ENCODE results near the gene TSPYL6. TPM values are rescaled to one million over a fixed set of nuclear protein-coding genes. Genes with fewer than 3 reads are reported as not detected.

TSPYL6 gene
- not detected in 2 replicates for total RNA-seq (2014; rRNA removed)
- not detected for Bru-seq, nascent RNA
- BruChase-seq, experiment 1, labeled RNA remaining after a 6-hour chase = not detected
- BruChase-seq, experiment 2, labeled RNA remaining after a 2-hour chase = percentile 13 among the genes with signal in this experiment
- long read RNA-seq = 0 reads

DNA sequence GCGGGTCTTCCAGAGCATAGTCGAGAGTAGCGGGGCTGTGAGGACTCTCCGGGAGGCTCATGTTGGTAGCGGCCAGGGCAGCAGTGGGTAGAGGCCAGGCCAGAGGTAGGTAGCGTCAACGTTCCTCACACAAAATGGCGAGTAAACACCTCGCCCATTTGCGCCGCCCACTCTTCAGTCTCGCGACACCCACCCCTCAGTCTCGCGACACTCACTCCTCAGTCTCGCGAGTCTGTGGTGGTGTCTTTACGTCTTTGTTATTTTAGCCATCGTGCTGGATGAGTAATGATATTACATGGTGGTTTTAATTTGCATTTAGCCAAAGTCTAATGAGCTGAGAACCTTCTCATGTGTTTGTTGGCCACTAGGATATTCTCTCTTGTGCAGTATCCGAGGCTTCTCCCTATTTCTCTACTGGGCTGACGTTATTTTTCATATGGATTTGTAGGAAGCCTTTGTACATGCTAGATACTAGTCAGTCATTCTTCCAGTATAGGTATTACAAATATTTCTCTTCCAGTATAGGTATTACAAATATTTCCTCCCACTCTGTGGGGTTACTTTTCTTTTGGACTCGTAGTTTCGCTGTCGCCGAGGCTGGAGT is at the start of gene TSPYL6:
Gene TSPYL6, minus strand, starts transcription at position 139 of the 604 bp plus-strand sequence. Its CDS starts 78 bp downstream, at position 61.
- H3K9me3 ChIP-seq (ENCODE audit: low read length) = no peaks in the 10 kb centered on the region
- H3K9ac ChIP-seq (ENCODE audit: low read length) = no peak within 1 kb of the TSS
- H3K4me1 ChIP-seq (ENCODE audit: insufficient read depth, low read length) = no peaks in the 10 kb centered on the region
- POLR2A ChIA-PET (ENCODE audit: unreplicated experiment) = no interaction called here
- H3K36me3 ChIP-seq (ENCODE audit: low read depth, low read length) = no peaks in the 10 kb centered on the region
- no peaks in the 10 kb centered on the region for H3K9me2 ChIP-seq (replicated peaks; ENCODE audit: low read length)
- no peak within 1 kb of the TSS for H3K4me3 ChIP-seq (ENCODE audit: low read length)
- H2AFZ ChIP-seq (ENCODE audit: low read length) = no peak within 1 kb of the TSS
- no peaks in the 10 kb centered on the region for H3F3A ChIP-seq (ENCODE audit: low read length, unreplicated experiment)
- H3K4me2 ChIP-seq (ENCODE audit: low read length) = no peak within 1 kb of the TSS
- no peaks in the 10 kb centered on the region for H4K20me1 ChIP-seq (ENCODE audit: low read length)
- ATAC-seq (no peak), DNase-seq (no peak)
- BruUV-seq (replicated peaks) = no TSS peak
- H3K27me3 ChIP-seq (ENCODE audit: low read length) = no peaks in the 10 kb centered on the region
- intact Hi-C loops (cut with micrococcal nuclease) = no loop called here
- no peak for TF ChIP-seq EZH2 (IDR thresholded peaks at IDR 0.05; ENCODE audit: low read length, unreplicated experiment)
- TF ChIP-seq, protein P1, sequence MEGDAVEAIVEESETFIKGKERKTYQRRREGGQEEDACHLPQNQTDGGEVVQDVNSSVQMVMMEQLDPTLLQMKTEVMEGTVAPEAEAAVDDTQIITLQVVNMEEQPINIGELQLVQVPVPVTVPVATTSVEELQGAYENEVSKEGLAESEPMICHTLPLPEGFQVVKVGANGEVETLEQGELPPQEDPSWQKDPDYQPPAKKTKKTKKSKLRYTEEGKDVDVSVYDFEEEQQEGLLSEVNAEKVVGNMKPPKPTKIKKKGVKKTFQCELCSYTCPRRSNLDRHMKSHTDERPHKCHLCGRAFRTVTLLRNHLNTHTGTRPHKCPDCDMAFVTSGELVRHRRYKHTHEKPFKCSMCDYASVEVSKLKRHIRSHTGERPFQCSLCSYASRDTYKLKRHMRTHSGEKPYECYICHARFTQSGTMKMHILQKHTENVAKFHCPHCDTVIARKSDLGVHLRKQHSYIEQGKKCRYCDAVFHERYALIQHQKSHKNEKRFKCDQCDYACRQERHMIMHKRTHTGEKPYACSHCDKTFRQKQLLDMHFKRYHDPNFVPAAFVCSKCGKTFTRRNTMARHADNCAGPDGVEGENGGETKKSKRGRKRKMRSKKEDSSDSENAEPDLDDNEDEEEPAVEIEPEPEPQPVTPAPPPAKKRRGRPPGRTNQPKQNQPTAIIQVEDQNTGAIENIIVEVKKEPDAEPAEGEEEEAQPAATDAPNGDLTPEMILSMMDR (conservative IDR thresholded peaks at IDR 0.05; ENCODE audit: low read depth, low read length) = no peak
- no peak for TF ChIP-seq EZH2phosphoT487 (IDR thresholded peaks at IDR 0.05; ENCODE audit: borderline replicate concordance, low read length)
- H3K79me2 ChIP-seq (ENCODE audit: low read length) = no peaks in the 10 kb centered on the region
- CTCF ChIA-PET = no interaction called here
- no peak within 1 kb of the TSS for H3K27ac ChIP-seq (ENCODE audit: low read length)

DNA sequence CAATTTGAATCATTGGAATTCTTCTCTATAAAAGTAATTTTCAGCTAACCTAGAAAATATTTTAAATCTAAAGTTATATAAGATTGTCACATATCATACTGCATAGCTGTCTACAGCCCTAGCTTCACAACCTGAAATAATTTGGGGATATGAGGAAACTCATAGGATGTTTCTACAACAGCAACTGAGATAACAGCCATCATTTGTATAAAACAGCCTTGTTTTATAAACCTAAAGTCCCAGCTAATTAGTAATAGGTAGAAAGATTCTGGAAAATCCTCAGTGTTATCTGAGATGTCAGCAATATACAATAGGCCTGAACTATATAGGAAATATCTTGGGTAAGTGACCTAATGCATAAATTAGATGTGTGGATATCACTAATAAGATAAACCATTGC is 47.6 kb upstream of the TSPYL6 start:
- no TSS peak for BruUV-seq (replicated peaks)
- Histone ChIP-seq H3K4me2 (ENCODE audit: low read length) (no peak overlapping the region), H3K9me2 (replicated peaks; ENCODE audit: low read length) (no peaks in the 10 kb centered on the region), H2AFZ (ENCODE audit: low read length) (no peak overlapping the region), H3K4me1 (ENCODE audit: insufficient read depth, low read length) (no peaks in the 10 kb centered on the region), H4K20me1 (ENCODE audit: low read length) (no peaks in the 10 kb centered on the region), H3K9me3 (ENCODE audit: low read length) (no peaks in the 10 kb centered on the region), H3K9ac (ENCODE audit: low read length) (no peak overlapping the region), H3K79me2 (ENCODE audit: low read length) (no peaks in the 10 kb centered on the region), H3K4me3 (ENCODE audit: low read length) (no peak overlapping the region), H3F3A (ENCODE audit: low read length, unreplicated experiment) (no peaks in the 10 kb centered on the region), H3K27me3 (ENCODE audit: low read length) (no peaks in the 10 kb centered on the region), H3K27ac (ENCODE audit: low read length) (no peak overlapping the region), H3K36me3 (ENCODE audit: low read depth, low read length) (no peaks in the 10 kb centered on the region)
- POLR2A ChIA-PET (ENCODE audit: unreplicated experiment) = no interaction called here
- no peak for TF ChIP-seq EZH2phosphoT487 (IDR thresholded peaks at IDR 0.05; ENCODE audit: borderline replicate concordance, low read length)
- TF ChIP-seq EZH2 (IDR thresholded peaks at IDR 0.05; ENCODE audit: low read length, unreplicated experiment) = no peak
- TF ChIP-seq, protein P1 (conservative IDR thresholded peaks at IDR 0.05; ENCODE audit: low read depth, low read length) = no peak
- DNase-seq (no peak), ATAC-seq (no peak)
- CTCF ChIA-PET = no interaction called here
- intact Hi-C loops (cut with micrococcal nuclease) = no loop called here

DNA sequence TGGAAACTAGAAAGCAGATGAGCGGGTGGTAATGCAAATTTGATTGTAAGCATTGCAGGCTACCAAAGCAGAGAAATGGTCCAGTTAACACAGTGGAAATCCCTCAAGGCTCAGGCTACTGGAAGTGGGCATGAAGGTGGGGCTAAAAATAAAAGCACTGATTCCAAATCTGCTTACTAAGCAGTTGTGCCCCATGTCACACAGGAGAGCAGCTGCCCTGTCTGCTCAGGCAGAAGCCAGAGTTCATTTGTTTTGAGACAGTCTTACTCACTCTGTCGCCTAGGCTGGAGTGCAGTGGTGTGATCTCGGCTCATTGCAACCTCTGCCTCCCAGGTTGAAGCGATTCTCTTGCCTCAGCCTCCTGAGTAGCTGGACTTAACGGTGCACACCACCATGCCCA is 42.5 kb upstream of the TSPYL6 start:
- Histone ChIP-seq H3K9me3 (ENCODE audit: low read length) (no peaks in the 10 kb centered on the region), H4K20me1 (ENCODE audit: low read length) (no peaks in the 10 kb centered on the region), H3K27me3 (ENCODE audit: low read length) (no peaks in the 10 kb centered on the region), H3K27ac (ENCODE audit: low read length) (no peak overlapping the region), H3F3A (ENCODE audit: low read length, unreplicated experiment) (no peaks in the 10 kb centered on the region), H3K36me3 (ENCODE audit: low read depth, low read length) (no peaks in the 10 kb centered on the region), H3K4me1 (ENCODE audit: insufficient read depth, low read length) (peaks cover 5% of the 10 kb centered on the region), H3K4me3 (ENCODE audit: low read length) (no peak overlapping the region), H3K79me2 (ENCODE audit: low read length) (no peaks in the 10 kb centered on the region), H3K4me2 (ENCODE audit: low read length) (no peak overlapping the region), H2AFZ (ENCODE audit: low read length) (no peak overlapping the region), H3K9me2 (replicated peaks; ENCODE audit: low read length) (no peaks in the 10 kb centered on the region), H3K9ac (ENCODE audit: low read length) (no peak overlapping the region)
- DNase-seq = no peak
- ChIA-PET POLR2A (ENCODE audit: unreplicated experiment) (no interaction called here), CTCF (no interaction called here)
- BruUV-seq (replicated peaks) = no TSS peak
- intact Hi-C loops (cut with micrococcal nuclease) = no loop called here
- TF ChIP-seq EZH2 (IDR thresholded peaks at IDR 0.05; ENCODE audit: low read length, unreplicated experiment) (no peak), EZH2phosphoT487 (IDR thresholded peaks at IDR 0.05; ENCODE audit: borderline replicate concordance, low read length) (no peak)
- TF ChIP-seq, protein P1 (conservative IDR thresholded peaks at IDR 0.05; ENCODE audit: low read depth, low read length) = no peak
- no peak for ATAC-seq

Data from PC-3 (cell line).